Right ventricle myocardium inferior (tissue), 1 donor: ENCODE data around the gene FIBP. TPM values are rescaled to one million over a fixed set of nuclear protein-coding genes. Genes with fewer than 3 reads are reported as not detected.
A peak's percentile ranks its signal among the peaks of the same experiment; 100 is the strongest.

ENCODE experiments used
- ATAC-seq: fragments of 200-7000 bp; cut with Tn5 transposase; one replicate; pipeline ENCODE4 v1.9.1; 2020; ENCODE audit warnings: mild to moderate bottlenecking, moderate library complexity
- DNase-seq: peaks from one replicate; pipeline ENCODE4 v3.0.0; 2021; ENCODE audit errors: missing footprints
- intact Hi-C: fragments of 100-400 bp; cut with DNase I; formaldehyde crosslinking; loops from one replicate; pipeline ENCODE4 v1.11.0; 2022
- long read RNA-seq: library from polyadenylated mRNA; unstranded; transcript quantifications from one replicate; pipeline ENCODE4 v2.0.0, GENCODE V29; 2021
- total RNA-seq: library from RNA; stranded (reverse); fragmentation: NEBNext Ultra II Directional; extraction: Animal tissue kit (Norgen Biotek cat#: 25700); gene quantifications from one replicate; pipeline ENCODE4 v1.2.1, GENCODE V29; 2021
- donor health status: DM: no; HTN: yes; CAD: no; lungs with severe emphysema.

The FIBP gene
- 44.7 TPM for total RNA-seq
- long read RNA-seq, transcript FIBP-202 (10 exons, 1,248 nt) = major isoform, 26 of 30 reads
- long read RNA-seq, partial matches to known transcripts = 2 of 30 reads
- long read RNA-seq, other reads (novel, unspliced or antisense) = 0 of 30 reads

- ATAC-seq = peak; percentile 88
- intact Hi-C loops = loop anchor here (1.0 kb wide), 2 partner anchors 31 to 73 kb away; partner anchors contain the start of genes C11orf68, DRAP1 and SART1
Observed at GRCh38 chr11:65888163-65888814, at the start of gene FIBP. Gene FIBP, minus strand, starts transcription at chr11:65888471. Its CDS starts 53 bp downstream, at chr11:65888418.

GRCh38 chr11:65937766-65938165 is 49.5 kb upstream of the FIBP start:
- ATAC-seq (no peak), DNase-seq (no peak)
- intact Hi-C loops = no loop called here

More at GRCh38 chr11:65888163-65888814, at the start of gene FIBP:
- peak; percentile 99 for DNase-seq

- intact Hi-C loops = no loop called here
- DNase-seq = no peak
- ATAC-seq = no peak
Observed at GRCh38 chr11:65934014-65934413, 45.7 kb upstream of the FIBP start.

- DNase-seq (no peak), ATAC-seq (no peak)
- intact Hi-C loops = no loop called here
Observed at GRCh38 chr11:65932558-65932919, 44.3 kb upstream of the FIBP start.

- intact Hi-C loops = no loop called here
- ATAC-seq = no peak
- DNase-seq = no peak
Observed at GRCh38 chr11:65931773-65932557, 43.7 kb upstream of the FIBP start.

- intact Hi-C loops = no loop called here
- DNase-seq (no peak), ATAC-seq (no peak)
Observed at GRCh38 chr11:65928667-65929066, 40.4 kb upstream of the FIBP start.

- ATAC-seq = no peak
- intact Hi-C loops = no loop called here
- no peak for DNase-seq
Observed at GRCh38 chr11:65927904-65928397, 39.7 kb upstream of the FIBP start.

- intact Hi-C loops = no loop called here
- DNase-seq (no peak), ATAC-seq (no peak)
Observed at GRCh38 chr11:65925397-65925796, 37.1 kb upstream of the FIBP start.

GRCh38 chr11:65922565-65922964 is 34.3 kb upstream of the FIBP start:
- intact Hi-C loops = no loop called here
- ATAC-seq (no peak), DNase-seq (no peak)

- ATAC-seq (no peak), DNase-seq (no peak)
- intact Hi-C loops = no loop called here
Observed at GRCh38 chr11:65921876-65922275, 33.6 kb upstream of the FIBP start.

GRCh38 chr11:65921033-65921555 is 32.8 kb upstream of the FIBP start:
- DNase-seq (no peak), ATAC-seq (no peak)
- intact Hi-C loops = no loop called here

- DNase-seq (peak; percentile 66), ATAC-seq (no peak)
- intact Hi-C loops = no loop called here
Observed at GRCh38 chr11:65920372-65920802, 32.1 kb upstream of the FIBP start.

- intact Hi-C loops = loop anchor here (1.0 to 2.0 kb wide), 3 partner anchors 31 to 61 kb away; partner anchors contain the start of genes CFL1, FIBP and SART1
- ATAC-seq (peak; percentile 34), DNase-seq (peak; percentile 79)
Observed at GRCh38 chr11:65919573-65920371, 31.5 kb upstream of the FIBP start.

GRCh38 chr11:65919141-65919572 is 30.9 kb upstream of the FIBP start, which contains the start of gene DRAP1:
Gene DRAP1, plus strand, starts transcription at chr11:65919426. Its CDS starts 76 bp downstream, at chr11:65919502.
- DNase-seq = peak; percentile 100
- intact Hi-C loops = loop anchor here (1.0 to 2.0 kb wide), 3 partner anchors 31 to 60 kb away; partner anchors contain the start of genes CFL1, FIBP and SART1
- ATAC-seq = peak; percentile 96

GRCh38 chr11:65918211-65919140 is 30.2 kb upstream of the FIBP start, which contains the start of gene C11orf68:
Gene C11orf68, minus strand, starts transcription at chr11:65919062. Its CDS starts 31 bp downstream, at chr11:65919031.
- intact Hi-C loops = loop anchor here (1.0 to 2.0 kb wide), 3 partner anchors 30 to 60 kb away; partner anchors contain the start of genes CFL1, FIBP and SART1
- DNase-seq = no peak
- no peak for ATAC-seq

- DNase-seq (no peak), ATAC-seq (no peak)
- intact Hi-C loops = loop anchor here (2.0 kb wide), 1 partner anchor 59 kb away; the partner anchor contains the start of gene CFL1
Observed at GRCh38 chr11:65917434-65918210, 29.4 kb upstream of the FIBP start.
